WI38 (cell line): ENCODE data around the gene AFF3.

Experiments used
- H3K4me3 ChIP-seq: 2 replicates; pipeline ENCODE4 v1.5.1; 2011; ENCODE audit warnings: low read depth, mild to moderate bottlenecking, control low read depth, low read length
- TF ChIP-seq, protein P1 (sequence below): IDR thresholded peaks from 2 replicates; pipeline ENCODE4 v1.5.1; 2012; ENCODE audit warnings: low read depth, mild to moderate bottlenecking, control low read depth, low read length

The AFF3 gene

DNA sequence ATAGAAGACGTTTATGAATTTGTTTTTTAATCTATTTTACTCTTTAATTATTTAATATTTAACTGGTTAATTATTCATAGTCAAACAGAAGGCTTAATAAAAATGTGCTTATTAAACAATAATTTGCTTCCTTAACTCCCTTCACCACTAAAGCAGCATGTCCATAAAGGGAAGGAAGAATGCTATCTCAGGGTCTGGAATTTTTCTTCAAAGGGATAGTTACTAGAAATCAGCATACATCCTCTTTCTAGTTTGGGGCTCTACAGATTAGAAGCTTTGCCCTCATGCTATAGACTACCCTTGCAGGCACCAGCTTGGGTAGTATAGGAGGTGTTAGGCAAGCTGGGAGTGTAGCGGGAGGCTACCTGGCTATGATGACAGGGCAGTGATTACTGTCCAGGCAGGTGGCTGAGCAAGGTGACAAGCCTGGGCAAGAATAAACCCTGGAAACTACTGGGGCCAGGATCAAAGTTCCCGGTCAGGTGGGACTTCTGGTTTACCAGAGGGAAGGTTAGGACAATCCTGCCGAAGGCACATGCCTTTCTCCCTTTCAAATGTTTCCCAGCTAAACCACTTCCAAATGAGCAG is 376.6 kb downstream of the AFF3 start:
- no peak overlapping the region for H3K4me3 ChIP-seq
- TF ChIP-seq, protein P1, sequence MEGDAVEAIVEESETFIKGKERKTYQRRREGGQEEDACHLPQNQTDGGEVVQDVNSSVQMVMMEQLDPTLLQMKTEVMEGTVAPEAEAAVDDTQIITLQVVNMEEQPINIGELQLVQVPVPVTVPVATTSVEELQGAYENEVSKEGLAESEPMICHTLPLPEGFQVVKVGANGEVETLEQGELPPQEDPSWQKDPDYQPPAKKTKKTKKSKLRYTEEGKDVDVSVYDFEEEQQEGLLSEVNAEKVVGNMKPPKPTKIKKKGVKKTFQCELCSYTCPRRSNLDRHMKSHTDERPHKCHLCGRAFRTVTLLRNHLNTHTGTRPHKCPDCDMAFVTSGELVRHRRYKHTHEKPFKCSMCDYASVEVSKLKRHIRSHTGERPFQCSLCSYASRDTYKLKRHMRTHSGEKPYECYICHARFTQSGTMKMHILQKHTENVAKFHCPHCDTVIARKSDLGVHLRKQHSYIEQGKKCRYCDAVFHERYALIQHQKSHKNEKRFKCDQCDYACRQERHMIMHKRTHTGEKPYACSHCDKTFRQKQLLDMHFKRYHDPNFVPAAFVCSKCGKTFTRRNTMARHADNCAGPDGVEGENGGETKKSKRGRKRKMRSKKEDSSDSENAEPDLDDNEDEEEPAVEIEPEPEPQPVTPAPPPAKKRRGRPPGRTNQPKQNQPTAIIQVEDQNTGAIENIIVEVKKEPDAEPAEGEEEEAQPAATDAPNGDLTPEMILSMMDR = no peak

DNA sequence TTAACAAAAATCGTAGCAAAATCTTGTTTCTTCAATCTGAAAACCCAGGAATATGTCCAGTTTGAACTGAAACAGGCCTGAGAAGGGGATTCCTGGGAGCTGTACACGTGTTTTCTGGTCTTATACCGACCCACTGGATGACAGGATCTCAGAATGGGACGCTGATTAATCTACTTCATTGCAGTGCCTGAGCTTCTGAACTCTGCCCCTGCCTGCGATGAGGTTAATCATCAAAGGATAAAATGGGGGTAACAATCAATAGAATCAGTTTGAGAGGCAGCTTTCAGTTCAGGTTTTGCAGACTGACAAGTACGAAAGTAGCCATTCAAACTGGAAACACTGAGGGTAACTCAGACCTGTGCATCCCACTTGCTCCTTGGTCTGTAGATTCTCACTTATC is 378.6 kb downstream of the AFF3 start:
- TF ChIP-seq, protein P1 = no peak
- no peak overlapping the region for H3K4me3 ChIP-seq

DNA sequence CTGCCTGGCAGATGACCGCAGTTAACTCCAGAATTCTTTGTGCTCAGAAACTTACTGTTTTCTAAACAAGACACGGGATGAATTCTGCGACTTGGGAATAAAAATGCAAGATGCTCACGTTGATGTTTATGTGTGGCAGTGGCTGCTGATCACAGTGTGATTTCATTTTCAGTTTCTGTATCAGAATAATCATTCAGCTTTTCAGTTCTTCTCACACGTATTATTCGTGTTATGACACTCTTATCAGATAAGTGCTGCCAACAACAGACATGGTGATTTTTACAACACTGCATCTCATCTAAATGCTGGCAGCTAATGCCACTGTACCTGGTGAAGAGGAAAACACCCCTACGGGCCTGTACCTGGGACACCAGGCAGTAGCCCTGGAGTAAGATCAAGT is 379.7 kb downstream of the AFF3 start:
- no peak overlapping the region for H3K4me3 ChIP-seq
- TF ChIP-seq, protein P1 = no peak

DNA sequence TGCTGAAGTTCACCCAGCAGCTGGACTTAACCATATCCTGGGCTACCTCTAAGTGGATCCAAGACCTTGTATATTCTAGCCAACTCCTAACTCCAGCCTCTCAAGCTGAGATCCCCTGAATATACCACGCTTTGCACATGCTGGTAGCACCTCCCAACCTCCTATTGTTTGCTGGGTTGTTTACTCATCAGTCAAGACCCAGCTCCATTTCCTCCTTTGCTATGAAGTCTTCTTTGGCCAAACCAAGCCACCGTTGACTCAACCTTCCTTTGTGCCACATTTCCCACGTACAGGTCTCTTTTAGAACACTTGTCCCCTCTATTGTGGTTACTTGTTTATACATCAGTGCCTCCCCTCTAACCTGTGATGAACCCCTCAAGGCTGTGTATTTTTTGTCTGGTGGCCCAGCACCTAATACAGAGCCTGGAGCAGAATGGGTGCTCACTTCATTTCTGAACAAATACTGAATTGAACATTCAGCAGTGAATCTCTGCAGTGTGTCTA is 384.7 kb downstream of the AFF3 start:
- TF ChIP-seq, protein P1 = no peak
- H3K4me3 ChIP-seq = no peak overlapping the region

DNA sequence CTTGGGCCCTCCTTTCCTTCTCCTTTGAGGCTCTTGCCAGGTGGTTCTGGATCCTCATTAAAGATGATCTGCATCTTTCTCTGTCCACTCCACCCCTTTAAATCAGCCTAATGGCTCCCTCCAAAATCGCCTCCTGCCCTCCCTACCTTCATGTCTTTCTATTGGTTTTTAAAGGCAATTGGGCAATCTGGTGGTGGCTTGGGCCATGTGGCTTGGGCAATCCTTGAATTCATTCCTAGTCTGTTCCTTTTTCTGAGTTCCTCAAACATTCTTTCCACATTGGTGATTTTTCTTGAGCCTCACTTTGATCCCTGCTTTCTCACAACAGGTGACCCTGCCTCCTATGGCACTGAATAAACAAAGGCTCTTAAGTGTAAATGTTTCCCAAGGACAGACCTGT is 386.3 kb downstream of the AFF3 start:
- TF ChIP-seq, protein P1 = no peak
- no peak overlapping the region for H3K4me3 ChIP-seq

DNA sequence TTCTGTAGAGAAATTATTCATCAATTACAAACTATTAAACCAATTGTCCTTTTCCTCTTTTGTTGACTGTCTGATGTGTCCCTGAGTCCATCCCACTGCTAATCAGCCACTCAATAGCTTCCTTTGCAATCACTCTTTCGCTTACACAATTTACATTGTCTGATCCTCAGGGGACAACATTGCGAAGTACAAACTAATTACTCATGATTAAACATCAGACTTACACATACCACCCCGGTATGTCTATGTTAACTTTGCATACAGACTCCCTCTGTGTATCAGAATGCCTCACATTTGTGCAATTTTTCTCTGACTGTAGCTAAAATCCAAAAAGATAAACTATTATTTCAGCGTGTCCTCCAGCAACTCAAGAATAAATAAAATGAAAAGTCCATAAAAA is 388.2 kb downstream of the AFF3 start:
- no peak overlapping the region for H3K4me3 ChIP-seq
- TF ChIP-seq, protein P1 = no peak

DNA sequence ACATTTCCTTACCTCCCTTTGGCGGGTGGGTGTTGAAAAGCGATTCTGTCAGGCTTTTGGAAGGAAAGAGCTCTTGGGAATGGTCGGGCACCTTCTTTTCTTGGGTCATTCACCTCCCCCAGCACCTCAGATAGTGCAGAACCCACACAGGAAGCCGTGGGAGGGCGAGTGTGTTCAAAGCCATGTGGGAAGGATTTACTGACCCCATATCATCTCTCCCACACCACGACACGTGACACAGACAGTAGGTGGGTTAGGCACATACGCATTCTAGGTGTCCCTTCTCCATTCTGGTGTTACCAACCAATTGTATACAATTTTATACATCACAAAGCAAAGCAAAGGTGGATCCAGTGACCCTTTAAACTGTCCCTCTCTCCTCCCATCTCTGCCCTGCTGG is 388.9 kb downstream of the AFF3 start:
- TF ChIP-seq, protein P1 = no peak
- H3K4me3 ChIP-seq = no peak overlapping the region
